Left ventricle myocardium superior (tissue), 1 donor: Measurements from ENCODE around the gene CYTH3. TPM values are rescaled to one million over a fixed set of nuclear protein-coding genes. Genes with fewer than 3 reads are reported as not detected.
"Not testable (repeated sequence)": the region's sequence is repeated elsewhere in the genome, so short reads cannot be mapped to it uniquely, and the experiment has no call there.

Source experiments
- ATAC-seq: fragments of 200-7000 bp; cut with Tn5 transposase; one replicate; pipeline ENCODE4 v1.9.1; 2020; ENCODE audit warnings: mild to moderate bottlenecking, moderate library complexity
- DNase-seq: peaks from one replicate; pipeline ENCODE4 v3.0.0-alpha.2; 2020
- intact Hi-C: fragments of 100-400 bp; cut with micrococcal nuclease; formaldehyde crosslinking; loops from one replicate; pipeline ENCODE4 v1.11.0; 2022
- long read RNA-seq: library from polyadenylated mRNA; unstranded; transcript quantifications from one replicate; pipeline ENCODE4 v2.0.0, GENCODE V29; 2021
- total RNA-seq: library from RNA; stranded (reverse); fragmentation: NEBNext Ultra II Directional; extraction: Animal tissue kit (Norgen Biotek cat#: 25700); gene quantifications from one replicate; pipeline ENCODE4 v1.2.1, GENCODE V29; 2021
- donor health status: DM: no; HTN: yes; CAD: no; lungs with severe emphysema.

The CYTH3 gene, protein sequence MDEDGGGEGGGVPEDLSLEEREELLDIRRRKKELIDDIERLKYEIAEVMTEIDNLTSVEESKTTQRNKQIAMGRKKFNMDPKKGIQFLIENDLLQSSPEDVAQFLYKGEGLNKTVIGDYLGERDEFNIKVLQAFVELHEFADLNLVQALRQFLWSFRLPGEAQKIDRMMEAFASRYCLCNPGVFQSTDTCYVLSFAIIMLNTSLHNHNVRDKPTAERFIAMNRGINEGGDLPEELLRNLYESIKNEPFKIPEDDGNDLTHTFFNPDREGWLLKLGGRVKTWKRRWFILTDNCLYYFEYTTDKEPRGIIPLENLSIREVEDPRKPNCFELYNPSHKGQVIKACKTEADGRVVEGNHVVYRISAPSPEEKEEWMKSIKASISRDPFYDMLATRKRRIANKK
- total RNA-seq: 27.8 TPM
- long read RNA-seq, full-length matches to known transcripts: 36 of 61 reads
- long read RNA-seq, partial matches to known transcripts: 6 of 61 reads
- long read RNA-seq, other reads (novel, unspliced or antisense): 19 of 61 reads

- DNase-seq (peak; percentile 89), ATAC-seq (peak; percentile 94)
- intact Hi-C loops: loop anchor here (5.0 kb wide), 1 partner anchor 50 kb away; no protein-coding TSS in a partner anchor
Observed at GRCh38 chr7:6272481-6273323, at the start of gene CYTH3. Gene CYTH3 (minus strand): TSS chr7:6272624. CDS start chr7:6272507, 117 bp downstream.

DNA sequence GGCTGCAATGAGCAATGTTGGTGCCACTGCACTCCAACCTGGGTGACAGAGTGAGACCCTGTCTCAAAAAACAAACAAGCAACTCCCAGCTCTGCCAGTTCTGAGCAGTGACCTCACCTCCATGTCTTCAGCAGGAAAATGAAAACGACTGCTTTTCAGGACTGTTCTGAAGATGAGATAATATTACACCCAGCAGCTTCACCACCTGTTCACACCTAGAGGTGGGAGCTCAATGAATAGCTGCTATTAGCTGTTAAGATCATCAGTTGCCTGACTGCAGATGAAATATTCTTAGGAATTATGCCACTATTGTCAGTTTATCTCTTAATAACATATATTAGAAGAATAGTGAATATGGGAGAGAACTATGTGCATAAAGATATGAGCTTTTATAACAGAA, 48.4 kb upstream of the CYTH3 start:
- DNase-seq (no peak), ATAC-seq (no peak)
- intact Hi-C loops: loop anchor here (5.0 to 10.0 kb wide), 3 partner anchors 48 to 326 kb away; partner anchors contain the start of gene CYTH3

DNA sequence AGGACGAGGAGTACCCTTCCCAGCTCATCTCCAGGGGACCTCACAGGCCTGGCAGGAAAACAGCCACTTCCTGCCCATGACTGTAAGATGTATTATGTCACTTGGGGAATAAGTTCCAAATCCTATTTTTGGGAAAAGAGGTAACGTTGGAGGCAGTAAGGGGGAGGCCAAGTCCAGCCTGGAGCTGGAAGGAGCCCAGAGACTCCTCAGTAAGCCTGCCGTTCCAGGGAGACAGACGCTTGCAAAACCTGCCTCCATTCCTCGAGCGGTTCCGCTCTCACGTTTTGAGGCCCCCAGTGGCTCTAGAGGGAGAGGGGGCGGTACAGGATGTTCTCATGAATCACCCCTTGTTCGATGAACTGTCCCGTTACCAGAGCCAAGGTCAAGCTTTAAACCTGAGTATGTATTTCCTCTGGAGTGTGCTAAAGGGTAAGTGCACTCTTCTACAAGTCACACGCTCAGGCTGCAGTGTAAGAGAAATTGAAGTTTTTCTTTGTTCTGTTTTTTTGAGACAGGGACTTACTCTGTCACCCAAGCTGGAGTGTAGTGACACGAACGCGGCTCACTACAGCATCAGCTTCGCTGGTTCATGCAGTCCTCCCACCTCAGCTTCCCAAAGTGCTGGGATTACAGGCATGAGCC, 45.5 kb upstream of the CYTH3 start:
- peak; percentile 81 for DNase-seq
- intact Hi-C loops: no loop called here
- ATAC-seq: peak; percentile 94

DNA sequence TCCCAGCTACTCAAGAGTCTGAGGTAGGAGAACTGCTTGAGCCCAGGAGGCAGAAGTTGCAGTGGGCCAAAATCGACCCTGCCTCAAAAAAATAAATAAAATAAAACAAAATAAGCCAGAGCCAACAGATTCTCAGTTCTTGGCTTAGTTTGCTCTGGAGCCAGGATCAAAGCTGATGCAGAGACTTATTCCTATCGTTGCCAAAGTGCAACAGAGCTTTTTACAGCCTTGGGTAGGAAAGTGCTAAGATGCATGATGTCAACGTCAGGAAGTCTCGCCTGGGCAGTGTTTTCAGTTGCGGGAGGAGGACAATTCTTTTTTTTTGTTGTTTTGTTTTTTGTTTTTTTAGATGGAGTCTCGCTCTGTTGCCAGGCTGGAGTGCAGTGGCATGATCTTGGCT, 43.8 kb upstream of the CYTH3 start:
- intact Hi-C loops: no loop called here
- DNase-seq: no peak
- no peak for ATAC-seq

DNA sequence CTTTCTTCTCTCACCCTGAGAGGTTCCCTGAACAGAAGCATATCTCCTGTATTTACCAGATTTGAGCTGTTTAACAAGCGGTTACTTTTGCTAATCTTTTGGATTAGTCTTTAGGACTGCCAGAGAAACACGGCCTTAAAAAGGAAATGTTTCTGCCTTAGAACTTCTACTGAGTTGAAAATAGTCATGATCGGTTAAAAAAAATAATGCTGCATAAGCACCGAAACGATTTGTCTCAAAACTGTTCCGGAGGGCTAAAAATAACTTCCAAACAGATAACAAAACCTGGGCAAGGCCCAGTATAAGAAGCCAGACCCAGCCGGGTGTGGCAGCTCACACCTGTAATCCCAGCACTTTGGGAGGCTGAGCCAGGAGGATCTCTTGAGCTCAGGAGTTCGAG, 43.3 kb upstream of the CYTH3 start:
- intact Hi-C loops: no loop called here
- no peak for DNase-seq
- no peak for ATAC-seq

DNA sequence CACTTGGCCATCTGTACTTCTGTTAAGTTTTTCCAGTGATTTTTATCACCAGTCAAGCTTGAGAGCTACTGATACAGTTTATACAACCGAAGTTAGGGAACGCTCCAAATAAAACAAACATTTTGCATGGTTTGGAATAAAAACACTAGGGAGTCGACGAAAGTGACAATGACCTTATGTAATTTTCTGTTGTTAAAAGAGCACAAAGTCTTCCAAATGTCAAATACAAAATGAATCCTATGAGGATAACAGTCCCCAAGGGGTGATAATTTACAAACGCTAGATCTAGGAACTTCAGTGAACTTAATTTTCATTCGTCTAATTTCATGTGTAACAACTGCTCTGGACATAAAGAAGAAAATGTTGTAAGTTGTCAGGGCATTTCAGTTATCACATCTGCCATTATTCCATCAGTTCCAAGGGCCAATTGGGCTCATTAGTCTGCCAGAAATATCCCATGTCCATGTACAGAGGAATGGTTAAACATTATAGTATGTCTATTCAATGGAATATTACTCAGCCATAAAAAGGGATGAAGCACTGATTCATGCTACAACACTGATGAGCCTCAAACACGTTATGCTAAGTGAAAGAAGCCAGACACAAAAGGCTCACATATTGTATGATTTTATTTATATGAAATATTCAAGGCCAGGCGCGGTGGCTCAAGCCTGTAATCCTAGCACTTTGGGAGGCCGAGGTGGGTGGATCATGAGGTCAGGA, 38.0 kb upstream of the CYTH3 start:
- no peak for DNase-seq
- no peak for ATAC-seq
- intact Hi-C loops: no loop called here

GRCh38 chr7:6307762-6308161, 35.3 kb upstream of the CYTH3 start:
- DNase-seq: no peak
- intact Hi-C loops: no loop called here
- ATAC-seq: no peak

DNA sequence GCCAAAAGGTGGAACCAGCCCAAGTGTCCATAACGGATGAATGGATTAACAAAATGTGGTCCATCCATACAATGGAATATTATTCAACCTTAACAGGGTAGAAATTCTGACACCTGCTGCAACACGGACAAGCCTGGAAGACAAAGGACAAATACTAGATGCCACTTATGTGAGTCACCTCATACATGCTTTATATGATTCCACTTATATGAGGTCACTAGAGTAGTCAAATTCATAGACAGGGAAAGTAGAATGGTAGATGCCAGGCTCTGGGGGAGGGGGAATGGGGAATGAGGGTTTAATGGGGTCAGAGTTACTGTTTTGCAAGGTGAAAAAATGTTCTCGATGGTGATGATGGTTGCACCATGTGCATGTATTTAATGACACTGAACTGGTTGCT, 34.0 kb upstream of the CYTH3 start:
- intact Hi-C loops: no loop called here
- ATAC-seq: no peak
- no peak for DNase-seq

DNA sequence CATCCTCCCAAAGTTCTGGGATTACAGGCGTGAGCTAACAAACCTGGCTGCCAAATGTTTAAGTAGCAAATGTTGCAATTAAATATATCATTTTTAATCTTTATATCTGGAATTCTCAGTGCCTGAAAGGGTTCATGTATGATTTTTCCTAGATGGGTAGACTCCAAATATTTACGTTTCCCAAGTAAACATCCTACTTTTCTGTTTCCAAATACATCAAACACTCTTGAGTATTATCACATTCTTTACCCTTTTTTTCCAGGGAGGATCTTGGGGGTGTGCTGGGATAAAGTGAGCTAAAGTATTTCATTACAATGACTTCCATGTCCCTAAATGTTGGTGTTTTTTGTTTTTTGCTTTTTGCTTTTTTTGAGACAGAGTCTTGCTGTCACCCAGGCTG, 32.9 kb upstream of the CYTH3 start:
- no peak for ATAC-seq
- intact Hi-C loops: no loop called here
- no peak for DNase-seq

DNA sequence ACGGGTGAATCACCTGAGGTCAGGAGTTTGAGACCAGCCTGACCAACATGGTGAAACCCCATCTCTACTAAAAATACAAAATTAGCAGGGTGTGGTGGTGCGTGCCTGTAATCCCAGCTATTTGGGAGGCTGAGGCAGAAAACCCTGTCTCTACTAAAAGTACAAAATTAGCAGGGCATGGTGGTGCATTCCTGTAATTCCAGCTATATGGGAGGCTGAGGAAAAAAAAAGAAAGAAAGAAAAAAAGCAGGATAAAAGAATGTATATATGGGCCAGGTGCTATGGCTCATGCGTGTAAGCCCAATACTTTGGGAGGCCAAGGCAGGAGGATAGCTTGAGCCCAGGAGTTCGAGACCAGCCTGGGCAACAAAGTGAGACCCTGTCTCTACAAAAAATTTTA, 29.0 kb upstream of the CYTH3 start:
- intact Hi-C loops, ATAC-seq, DNase-seq: not testable (repeated sequence)

GRCh38 chr7:6299774-6300173, 27.4 kb upstream of the CYTH3 start:
- ATAC-seq (no peak), DNase-seq (no peak)
- intact Hi-C loops: no loop called here

- DNase-seq: no peak
- no peak for ATAC-seq
- intact Hi-C loops: no loop called here
Observed at GRCh38 chr7:6294839-6295238, 22.4 kb upstream of the CYTH3 start.

DNA sequence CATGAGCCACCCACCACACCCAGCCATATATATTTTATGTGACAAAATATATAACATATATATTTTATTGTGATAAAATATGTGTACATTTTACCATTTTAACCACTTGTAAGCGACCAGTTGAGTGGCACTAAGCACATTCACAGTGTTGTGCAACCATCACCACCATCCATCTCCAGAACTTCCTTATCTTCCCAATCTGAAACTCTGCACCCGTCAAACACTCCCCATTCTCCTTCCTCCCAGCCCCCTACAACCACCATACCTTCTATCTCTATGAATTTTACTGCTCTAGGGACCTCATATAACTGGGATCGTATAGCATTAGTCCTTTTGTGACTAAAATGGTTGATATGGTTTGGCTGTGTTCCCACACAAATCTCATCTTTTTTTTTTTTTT, 20.8 kb upstream of the CYTH3 start:
- intact Hi-C loops: no loop called here
- DNase-seq: no peak
- no peak for ATAC-seq

GRCh38 chr7:6291941-6292340, 19.5 kb upstream of the CYTH3 start:
- intact Hi-C loops, ATAC-seq, DNase-seq: not testable (repeated sequence)

DNA sequence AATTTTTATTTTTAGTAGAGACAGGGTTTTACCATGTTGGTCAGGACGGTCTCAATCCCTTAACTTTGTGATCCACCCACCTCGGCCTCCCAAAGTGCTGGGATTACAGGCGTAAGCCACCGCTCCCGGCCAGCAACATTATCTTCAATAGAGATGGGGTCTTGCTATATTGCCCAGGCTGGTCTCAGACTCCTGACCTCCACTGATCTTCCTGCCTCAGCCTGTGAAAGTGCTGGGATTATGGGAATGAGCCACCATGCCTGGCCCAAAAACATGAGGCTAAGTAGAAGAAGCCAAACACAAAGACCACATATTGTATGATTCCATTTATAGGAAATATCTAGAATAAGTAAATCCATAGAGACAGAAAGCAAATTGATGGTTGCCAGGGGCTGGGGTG, 19.1 kb upstream of the CYTH3 start:
- intact Hi-C loops: no loop called here
- ATAC-seq (no peak), DNase-seq (no peak)

GRCh38 chr7:6290319-6290741, 17.9 kb upstream of the CYTH3 start:
- intact Hi-C loops: no loop called here
- ATAC-seq (no peak), DNase-seq (no peak)

- no peak for ATAC-seq
- intact Hi-C loops: no loop called here
Observed at GRCh38 chr7:6288270-6288860, 15.9 kb upstream of the CYTH3 start.

GRCh38 chr7:6286486-6286885, 14.1 kb upstream of the CYTH3 start:
- ATAC-seq (no peak), DNase-seq (no peak)
- intact Hi-C loops: no loop called here

More at GRCh38 chr7:6288270-6288860, 15.9 kb upstream of the CYTH3 start:
- no peak for DNase-seq
